Duodenal mucosa (tissue), 2 donors: Measurements from ENCODE around the gene MAEA.
"Not testable (repeated sequence)": the region's sequence is repeated elsewhere in the genome, so short reads cannot be mapped to it uniquely, and the experiment has no call there.

ENCODE experiments used
- H3K27ac ChIP-seq: one replicate; pipeline ENCODE4 v1.7.0; 2013; ENCODE audit warnings: low read depth, low read length
- H3K27me3 ChIP-seq, 2 donors: one replicate each; pipeline ENCODE4 v1.7.0; 2013; ENCODE audit warnings: low read length in 2 of 2, control low read depth in 1 of 2; ENCODE audit not compliant: insufficient read depth in 2 of 2, control insufficient read depth in 1 of 2
- H3K36me3 ChIP-seq, 2 donors: one replicate each; pipeline ENCODE4 v1.7.0; 2013; ENCODE audit warnings: low read length in 2 of 2, control low read depth in 1 of 2; ENCODE audit not compliant: insufficient read depth in 2 of 2, control insufficient read depth in 1 of 2
- H3K4me1 ChIP-seq, 2 donors: one replicate each; pipeline ENCODE4 v1.7.0; 2013; ENCODE audit warnings: low read length in 2 of 2, control low read depth in 1 of 2; ENCODE audit not compliant: insufficient read depth in 2 of 2, control insufficient read depth in 1 of 2
- H3K4me3 ChIP-seq, 2 donors: one replicate each; pipeline ENCODE4 v1.7.0; 2013; ENCODE audit warnings: low read length in 2 of 2, low read depth in 1 of 2
- H3K9ac ChIP-seq, 2 donors: one replicate each; pipeline ENCODE4 v1.7.0; 2013; ENCODE audit warnings: low read length in 2 of 2, low read depth in 1 of 2
- H3K9me3 ChIP-seq, 2 donors: one replicate each; pipeline ENCODE4 v1.7.0; 2013; ENCODE audit warnings: low read length in 2 of 2, control low read depth in 1 of 2; ENCODE audit not compliant: control insufficient read depth in 1 of 2

The MAEA gene

DNA sequence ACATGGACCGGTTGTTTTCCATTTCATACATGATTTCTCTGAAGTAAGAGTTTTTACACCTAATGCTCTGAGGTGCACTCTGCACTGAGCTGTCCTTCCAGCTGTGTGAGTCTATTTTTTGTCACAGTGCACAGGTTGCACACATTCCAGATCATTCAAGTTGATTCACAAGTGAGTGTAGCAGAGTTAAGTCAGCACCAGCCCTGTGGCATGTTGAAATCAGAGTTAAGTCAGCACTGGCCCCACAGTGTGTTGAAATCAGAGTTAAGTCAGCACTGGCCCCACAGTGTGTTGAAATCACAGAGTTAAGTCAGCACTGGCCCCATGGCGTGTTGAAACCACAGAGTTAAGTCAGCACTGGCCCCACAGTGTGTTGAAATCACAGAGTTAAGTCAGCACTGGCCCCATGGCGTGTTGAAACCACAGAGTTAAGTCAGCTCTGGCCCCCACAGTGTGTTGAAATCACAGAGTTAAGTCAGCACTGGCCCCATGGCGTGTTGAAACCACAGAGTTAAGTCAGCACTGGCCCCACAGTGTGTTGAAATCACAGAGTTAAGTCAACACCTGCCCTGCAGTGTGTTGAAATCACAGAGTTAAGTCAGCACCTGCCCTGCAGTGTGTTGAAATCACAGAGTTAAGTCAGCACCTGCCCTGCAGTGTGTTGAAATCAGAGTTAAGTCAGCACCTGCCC, 45.6 kb downstream of the MAEA start:
- not testable (repeated sequence) for H3K27ac ChIP-seq, H3K9me3 ChIP-seq, H3K4me3 ChIP-seq, H3K9ac ChIP-seq, H3K4me1 ChIP-seq, H3K27me3 ChIP-seq
- peaks cover 43 to 86% of the 10 kb centered on the region in 2 donors for H3K36me3 ChIP-seq

GRCh38 chr4:1336088-1336491, 46.4 kb downstream of the MAEA start:
- H3K27ac ChIP-seq = no peak overlapping the region
- no peak overlapping the region for H3K4me3 ChIP-seq
- H3K27me3 ChIP-seq = no peaks in the 10 kb centered on the region
- H3K9me3 ChIP-seq = no peaks in the 10 kb centered on the region
- H3K36me3 ChIP-seq = peaks cover 46 to 88% of the 10 kb centered on the region in 2 donors
- no peak overlapping the region for H3K9ac ChIP-seq
- no peaks in the 10 kb centered on the region for H3K4me1 ChIP-seq

GRCh38 chr4:1337376-1337831, 47.7 kb downstream of the MAEA start:
- Histone ChIP-seq H3K36me3 (peaks cover 46 to 81% of the 10 kb centered on the region in 2 donors), H3K9ac (no peak overlapping the region), H3K27ac (no peak overlapping the region), H3K4me3 (no peak overlapping the region), H3K27me3 (no peaks in the 10 kb centered on the region), H3K4me1 (no peaks in the 10 kb centered on the region), H3K9me3 (no peaks in the 10 kb centered on the region)

DNA sequence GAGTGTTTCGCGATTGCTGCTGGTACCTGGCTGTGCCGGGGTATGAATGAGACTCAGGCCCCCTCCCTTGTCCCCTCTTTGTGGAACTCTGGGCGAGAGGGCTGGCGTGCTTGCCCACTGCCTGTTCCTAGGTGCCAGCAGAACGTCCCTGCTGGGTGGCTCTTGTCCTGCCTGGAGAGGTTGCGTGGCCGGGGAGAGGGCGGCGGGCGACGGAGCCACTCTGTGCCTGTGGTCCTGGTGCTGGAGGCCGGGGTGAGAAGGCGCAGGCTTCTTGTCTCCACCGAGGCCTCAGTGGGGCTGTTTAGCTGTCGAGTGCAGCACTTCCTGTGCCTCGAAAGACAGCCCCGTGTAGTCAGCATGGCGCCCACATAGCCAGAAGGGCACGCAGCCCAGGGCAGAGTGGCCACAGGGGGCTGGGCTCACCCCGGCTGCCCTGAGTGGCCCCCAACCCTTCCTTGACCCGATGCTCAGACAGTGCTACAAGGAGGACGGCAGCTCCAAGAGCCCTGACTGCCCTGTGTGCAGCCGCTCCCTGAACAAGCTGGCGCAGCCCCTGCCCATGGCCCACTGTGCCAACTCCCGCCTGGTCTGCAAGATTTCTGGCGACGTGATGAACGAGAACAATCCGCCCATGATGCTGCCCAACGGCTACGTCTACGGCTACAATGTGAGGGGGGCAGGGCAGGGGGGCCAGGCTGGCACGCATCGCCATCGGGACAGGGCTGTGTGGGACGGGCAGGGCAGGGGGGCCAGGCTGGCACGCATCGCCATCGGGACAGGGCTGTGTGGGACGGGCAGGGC, 48.5 kb downstream of the MAEA start:
- Histone ChIP-seq H3K36me3 (peaks cover 46 to 74% of the 10 kb centered on the region in 2 donors), H3K27me3 (no peaks in the 10 kb centered on the region), H3K9me3 (no peaks in the 10 kb centered on the region), H3K4me3 (no peak overlapping the region), H3K27ac (no peak overlapping the region), H3K9ac (no peak overlapping the region), H3K4me1 (no peaks in the 10 kb centered on the region)

- H3K36me3 ChIP-seq = peaks cover 46 to 72% of the 10 kb centered on the region in 2 donors
- H3K27me3 ChIP-seq = no peaks in the 10 kb centered on the region
- H3K4me3 ChIP-seq = no peak overlapping the region
Observed at GRCh38 chr4:1338752-1339414, 49.2 kb downstream of the MAEA start.

DNA sequence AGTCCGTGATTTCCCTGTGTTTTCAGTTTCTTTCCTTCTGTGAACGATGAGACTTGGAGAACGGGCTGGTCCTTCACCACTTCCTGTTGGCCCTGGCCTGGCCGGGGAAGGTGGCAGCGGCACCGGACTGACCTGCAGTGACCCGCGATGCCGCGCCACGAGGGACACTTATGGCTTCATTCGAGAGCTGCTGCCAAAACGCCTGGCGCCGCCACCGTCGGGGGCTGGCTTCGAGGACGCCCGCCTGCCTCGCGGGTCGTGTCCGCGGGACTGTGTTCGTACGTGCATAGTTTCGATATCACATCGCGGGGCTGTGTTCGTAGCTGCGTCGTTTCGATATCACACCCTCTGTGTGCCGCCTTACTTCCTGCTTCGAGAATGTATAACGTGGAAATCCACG, 49.8 kb downstream of the MAEA start:
- Histone ChIP-seq H3K27me3 (no peaks in the 10 kb centered on the region), H3K4me3 (no peak overlapping the region), H3K9ac (no peak overlapping the region), H3K4me1 (no peaks in the 10 kb centered on the region), H3K27ac (no peak overlapping the region), H3K36me3 (peaks cover 43 to 67% of the 10 kb centered on the region in 2 donors), H3K9me3 (no peaks in the 10 kb centered on the region)

More at GRCh38 chr4:1338752-1339414, 49.2 kb downstream of the MAEA start:
- Histone ChIP-seq H3K4me1 (no peaks in the 10 kb centered on the region), H3K9me3 (no peaks in the 10 kb centered on the region), H3K27ac (no peak overlapping the region), H3K9ac (no peak overlapping the region)

DNA sequence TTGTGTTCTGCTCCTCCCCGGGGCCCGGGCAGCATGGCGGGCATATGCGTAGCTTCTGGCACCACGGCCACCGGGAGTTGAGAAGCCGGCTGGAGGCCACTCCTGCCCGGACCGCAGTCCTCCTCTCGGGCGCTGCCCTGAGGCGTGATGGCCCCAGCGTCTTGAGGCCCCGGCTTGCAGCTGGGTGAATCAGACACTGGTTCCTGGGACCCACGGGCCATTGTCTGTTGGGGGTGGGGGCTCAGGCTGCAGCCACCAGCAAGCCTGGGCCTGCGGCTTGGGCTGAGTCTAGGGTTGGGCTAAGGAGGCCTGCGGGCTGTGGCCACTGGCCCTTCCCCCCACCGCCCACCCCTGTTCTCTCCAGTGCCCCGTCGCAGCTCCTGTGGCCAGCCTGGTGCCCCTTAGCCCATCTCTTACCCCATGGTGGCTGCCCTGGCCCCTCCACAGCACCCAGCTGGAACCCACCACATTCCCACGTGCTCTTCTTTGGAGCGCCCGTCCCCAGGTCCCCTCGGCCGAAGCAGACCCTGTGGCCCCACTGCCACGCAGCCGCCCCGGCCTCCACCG, 50.6 kb downstream of the MAEA start:
- Histone ChIP-seq H3K9me3 (no peaks in the 10 kb centered on the region), H3K36me3 (peaks cover 41 to 60% of the 10 kb centered on the region in 2 donors), H3K9ac (no peak overlapping the region), H3K4me1 (no peaks in the 10 kb centered on the region), H3K4me3 (no peak overlapping the region), H3K27ac (no peak overlapping the region), H3K27me3 (no peaks in the 10 kb centered on the region)

DNA sequence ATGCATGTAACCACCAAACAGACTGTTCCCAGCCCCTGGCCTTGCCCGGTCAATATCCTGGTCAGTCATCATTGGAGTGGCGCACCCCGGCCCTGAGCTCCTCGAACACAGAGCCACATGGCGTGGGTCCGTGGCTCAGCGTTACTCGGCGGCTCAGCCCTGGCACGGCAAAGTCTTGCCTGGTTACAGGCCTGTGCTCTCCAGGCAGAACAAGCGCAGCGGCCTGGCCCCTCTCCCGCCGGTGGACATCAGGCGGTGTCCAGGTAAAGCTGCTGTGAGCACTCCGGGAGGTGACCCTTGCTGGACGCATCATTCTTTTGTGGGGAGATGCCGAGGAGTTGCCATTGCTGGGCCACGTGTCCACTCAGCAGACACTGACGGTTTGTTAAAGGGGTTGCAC, 51.2 kb downstream of the MAEA start:
- Histone ChIP-seq H3K9me3 (no peaks in the 10 kb centered on the region), H3K9ac (no peak overlapping the region), H3K4me3 (no peak overlapping the region), H3K4me1 (peaks cover 0 to 5% of the 10 kb centered on the region in 2 donors), H3K27ac (no peak overlapping the region), H3K27me3 (no peaks in the 10 kb centered on the region), H3K36me3 (peaks cover 41 to 58% of the 10 kb centered on the region in 2 donors)

DNA sequence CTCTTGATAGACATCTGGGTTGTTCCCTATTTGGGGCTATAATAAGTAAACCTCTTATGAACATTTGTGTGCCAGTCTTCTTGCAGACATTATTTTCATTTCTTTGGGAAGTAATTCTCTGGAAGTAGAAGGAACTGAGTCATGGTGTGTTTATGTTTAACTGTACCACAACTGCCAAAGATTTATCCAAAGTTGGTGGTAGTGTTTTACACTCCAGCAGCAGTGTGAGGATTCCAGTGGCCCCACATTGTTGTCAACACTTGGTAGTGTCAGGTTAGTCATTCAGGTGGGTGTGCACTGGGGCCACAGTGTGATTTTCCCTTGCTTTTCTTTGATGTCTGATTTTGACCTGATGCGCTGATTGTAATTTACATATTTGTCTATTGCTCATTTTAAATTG, 52.3 kb downstream of the MAEA start:
- Histone ChIP-seq H3K9ac (no peak overlapping the region), H3K27ac (no peak overlapping the region), H3K27me3 (no peaks in the 10 kb centered on the region), H3K36me3 (peaks cover 33 to 47% of the 10 kb centered on the region in 2 donors), H3K4me1 (peaks cover 0 to 7% of the 10 kb centered on the region in 2 donors), H3K4me3 (no peak overlapping the region), H3K9me3 (no peaks in the 10 kb centered on the region)

- Histone ChIP-seq H3K4me3 (no peak overlapping the region), H3K27ac (no peak overlapping the region), H3K4me1 (peaks cover 15 to 21% of the 10 kb centered on the region in 2 donors)
Observed at GRCh38 chr4:1344696-1345095, 55.0 kb downstream of the MAEA start.

More at GRCh38 chr4:1344696-1345095, 55.0 kb downstream of the MAEA start:
- H3K9ac ChIP-seq = no peak overlapping the region
- H3K9me3 ChIP-seq = no peaks in the 10 kb centered on the region
- no peaks in the 10 kb centered on the region for H3K27me3 ChIP-seq
- H3K36me3 ChIP-seq = peaks cover 10 to 25% of the 10 kb centered on the region in 2 donors
